CD8-positive, alpha-beta memory T cell (primary cell): ENCODE results near the gene POLA2. TPM values are rescaled to one million over a fixed set of nuclear protein-coding genes. Genes with fewer than 3 reads are reported as not detected.

Source experiments
- polyA plus RNA-seq: library from polyadenylated mRNA; unstranded; fragments of 300-500 nt; fragmentation: Illumina TruSeq; gene quantifications from one replicate; pipeline ENCODE4 v1.2.3, GENCODE V29; 2021
- total RNA-seq, 2 experiments: library from RNA; stranded (reverse); gene quantifications; one replicate each; pipeline ENCODE4 v1.2.3, GENCODE V29; 2021

The POLA2 gene
- total and polyA plus RNA-seq, 3 experiments from 2014 or later: 11.0 to 78.8 (median 75.6) TPM

Other genes starting within 250 kb of the POLA2 start
- 100 to 1,000 TPM; 125 TPM for gene ARL2, start 247.8 kb upstream of the POLA2 start, total RNA-seq
- gene ARL2, start 247.8 kb upstream of the POLA2 start, polyA plus RNA-seq: 99.7 TPM
- gene SNX15, start 234.5 kb upstream of the POLA2 start, total RNA-seq: 10 to 100 TPM; 18.3 to 21.6 TPM
- gene SNX15, start 234.5 kb upstream of the POLA2 start, polyA plus RNA-seq: 16.4 TPM
- gene SAC3D1, start 220.8 kb upstream of the POLA2 start, total RNA-seq: 10 to 100 TPM; 24.8 to 27.1 TPM
- gene SAC3D1, start 220.8 kb upstream of the POLA2 start, polyA plus RNA-seq: 12.0 TPM
- gene NAALADL1, start 203.4 kb upstream of the POLA2 start, total RNA-seq: 10 to 100 TPM; 10.8 to 13.3 TPM
- gene NAALADL1, start 203.4 kb upstream of the POLA2 start, polyA plus RNA-seq: 17.0 TPM
- 10 to 100 TPM; 94.9 to 98.8 TPM for gene CDCA5, start 177.9 kb upstream of the POLA2 start, total RNA-seq
- gene CDCA5, start 177.9 kb upstream of the POLA2 start, polyA plus RNA-seq: 0.54 TPM
- 10 to 100 TPM; 30.8 to 33.5 TPM for gene ZFPL1, start 177.7 kb upstream of the POLA2 start, total RNA-seq
- 24.4 TPM for gene ZFPL1, start 177.7 kb upstream of the POLA2 start, polyA plus RNA-seq
- 100 to 1,000 TPM; 120 to 131 TPM for gene VPS51, start 165.7 kb upstream of the POLA2 start, total RNA-seq
- 99.1 TPM for gene VPS51, start 165.7 kb upstream of the POLA2 start, polyA plus RNA-seq
- gene TM7SF2, start 150.1 kb upstream of the POLA2 start, total RNA-seq: 10 to 100 TPM; 17.8 to 17.9 TPM
- gene TM7SF2, start 150.1 kb upstream of the POLA2 start, polyA plus RNA-seq: 11.1 TPM
- 10 to 100 TPM; 15.2 to 20.1 TPM for gene ZNHIT2, start 144.3 kb upstream of the POLA2 start, total RNA-seq
- 19.8 TPM for gene ZNHIT2, start 144.3 kb upstream of the POLA2 start, polyA plus RNA-seq
- gene FAU, start 139.8 kb upstream of the POLA2 start, total RNA-seq: 1,000 to 10,000 TPM; 1,054 to 1,073 TPM
- gene FAU, start 139.8 kb upstream of the POLA2 start, polyA plus RNA-seq: 904 TPM
- 100 to 1,000 TPM; 117 to 118 TPM for gene MRPL49, start 139.6 kb upstream of the POLA2 start, total RNA-seq
- gene MRPL49, start 139.6 kb upstream of the POLA2 start, polyA plus RNA-seq: 81.5 TPM
- 10 to 100 TPM; 35.1 to 39.7 TPM for gene SYVN1, start 127.4 kb upstream of the POLA2 start, total RNA-seq
- gene SYVN1, start 127.4 kb upstream of the POLA2 start, polyA plus RNA-seq: 19.6 TPM
- gene SPDYC, start 91.7 kb upstream of the POLA2 start, total RNA-seq: not detected
- not detected for gene SPDYC, start 91.7 kb upstream of the POLA2 start, polyA plus RNA-seq
- 10 to 100 TPM; 88.2 to 92.0 TPM for gene CAPN1, start 80.0 kb upstream of the POLA2 start, total RNA-seq
- gene CAPN1, start 80.0 kb upstream of the POLA2 start, polyA plus RNA-seq: 110 TPM
- 1 to 10 TPM in 1 of 2 experiments, under 1 TPM in 1; 0.62 to 1.0 TPM for gene CDC42EP2, start 52.9 kb downstream of the POLA2 start, total RNA-seq
- gene CDC42EP2, start 52.9 kb downstream of the POLA2 start, polyA plus RNA-seq: not detected
- 10 to 100 TPM; 65.8 to 71.9 TPM for gene DPF2, start 71.9 kb downstream of the POLA2 start, total RNA-seq
- gene DPF2, start 71.9 kb downstream of the POLA2 start, polyA plus RNA-seq: 61.5 TPM
- gene TIGD3, start 92.8 kb downstream of the POLA2 start, total RNA-seq: 1 to 10 TPM in 1 of 2 experiments, under 1 TPM in 1; 0.91 to 1.2 TPM
- gene TIGD3, start 92.8 kb downstream of the POLA2 start, polyA plus RNA-seq: 0.59 TPM
- 10 to 100 TPM; 13.3 to 13.8 TPM for gene SLC25A45, start 120.7 kb downstream of the POLA2 start, total RNA-seq
- gene SLC25A45, start 120.7 kb downstream of the POLA2 start, polyA plus RNA-seq: 14.6 TPM
- 10 to 100 TPM; 44.9 to 49.8 TPM for gene FRMD8, start 124.7 kb downstream of the POLA2 start, total RNA-seq
- gene FRMD8, start 124.7 kb downstream of the POLA2 start, polyA plus RNA-seq: 60.6 TPM
- 100 to 1,000 TPM; 196 to 204 TPM for gene NEAT1, start 160.8 kb downstream of the POLA2 start, total RNA-seq
- gene NEAT1, start 160.8 kb downstream of the POLA2 start, polyA plus RNA-seq: 2.7 TPM
- gene MALAT1, start 237.1 kb downstream of the POLA2 start, total RNA-seq: 1,000 to 10,000 TPM; 4,639 to 4,912 TPM
- 2,529 TPM for gene MALAT1, start 237.1 kb downstream of the POLA2 start, polyA plus RNA-seq